Measurements from ENCODE around the gene PDCD11.

PDCD11 gene

GRCh38 chr10:103451091-103451813, 54.8 kb downstream of the PDCD11 start:
- no peak for DNase-seq (ENCODE audit: low read depth)
- no peak for TF ChIP-seq CTCF (IDR thresholded peaks at IDR 0.05; ENCODE audit: control insufficient read depth, extremely low read depth, insufficient read depth)
- no peak overlapping the region for H3K4me3 ChIP-seq (ENCODE audit: low read depth, low read length)

- H3K4me3 ChIP-seq (ENCODE audit: low read depth, low read length), result no peak within 1 kb of the TSS
- no peak for DNase-seq (ENCODE audit: low read depth)
- TF ChIP-seq CTCF (IDR thresholded peaks at IDR 0.05; ENCODE audit: control insufficient read depth, extremely low read depth, insufficient read depth), result no peak
These were observed 55.5 kb downstream of the PDCD11 start, which contains the start of gene CALHM2 for GRCh38 chr10:103451831-103452505. Gene CALHM2, minus strand, starts transcription at chr10:103452370. Its CDS starts 2,429 bp downstream, at chr10:103449941.

- no peak for TF ChIP-seq CTCF (IDR thresholded peaks at IDR 0.05; ENCODE audit: control insufficient read depth, extremely low read depth, insufficient read depth)
- no peak overlapping the region for H3K4me3 ChIP-seq (ENCODE audit: low read depth, low read length)
- no peak for DNase-seq (ENCODE audit: low read depth)
These were observed 56.2 kb downstream of the PDCD11 start for GRCh38 chr10:103452506-103453230.

GRCh38 chr10:103454026-103454425, 57.6 kb downstream of the PDCD11 start:
- no peak for DNase-seq (ENCODE audit: low read depth)
- no peak overlapping the region for H3K4me3 ChIP-seq (ENCODE audit: low read depth, low read length)
- TF ChIP-seq CTCF (IDR thresholded peaks at IDR 0.05; ENCODE audit: control insufficient read depth, extremely low read depth, insufficient read depth), result no peak

- DNase-seq (ENCODE audit: low read depth), result no peak
These were observed 58.8 kb downstream of the PDCD11 start for GRCh38 chr10:103455235-103455634.

More at GRCh38 chr10:103455235-103455634, 58.8 kb downstream of the PDCD11 start:
- no peak overlapping the region for H3K4me3 ChIP-seq (ENCODE audit: low read depth, low read length)
- TF ChIP-seq CTCF (IDR thresholded peaks at IDR 0.05; ENCODE audit: control insufficient read depth, extremely low read depth, insufficient read depth), result no peak
